NCI-H146 (cell line): ENCODE results near the gene TMEM39A.
A peak's percentile ranks its signal among the peaks of the same experiment; 100 is the strongest.

ENCODE experiments used
- DNase-seq: peaks from one replicate; lab custom pipeline; 2025; lab: John Stamatoyannopoulos, UW

TMEM39A gene

GRCh38 chr3:119453822-119454221, 9.6 kb downstream of the TMEM39A start:
- DNase-seq: no peak

- DNase-seq: no peak
Measured at GRCh38 chr3:119444590-119444989, 18.8 kb downstream of the TMEM39A start.

- DNase-seq: no peak
Measured at GRCh38 chr3:119443179-119443578, 20.2 kb downstream of the TMEM39A start.

- no peak for DNase-seq
Measured at GRCh38 chr3:119437691-119438258, 25.6 kb downstream of the TMEM39A start.

- DNase-seq: no peak
Measured at GRCh38 chr3:119436977-119437376, 26.4 kb downstream of the TMEM39A start.

- no peak for DNase-seq
Measured at GRCh38 chr3:119434703-119435102, 28.7 kb downstream of the TMEM39A start.

GRCh38 chr3:119433613-119434325, 29.6 kb downstream of the TMEM39A start:
- DNase-seq: no peak

- DNase-seq: no peak
Measured at GRCh38 chr3:119428538-119428937, 34.9 kb downstream of the TMEM39A start.

GRCh38 chr3:119427669-119428068, 35.7 kb downstream of the TMEM39A start:
- DNase-seq: no peak

- no peak for DNase-seq
Measured at GRCh38 chr3:119420196-119420595, 43.2 kb downstream of the TMEM39A start.

- DNase-seq: no peak
Measured at GRCh38 chr3:119418641-119419040, 44.8 kb downstream of the TMEM39A start.

- no peak for DNase-seq
Measured at GRCh38 chr3:119417771-119418512, 45.5 kb downstream of the TMEM39A start.

- DNase-seq: no peak
Measured at GRCh38 chr3:119416873-119417272, 46.5 kb downstream of the TMEM39A start.

- DNase-seq: peak; percentile 13
Measured at GRCh38 chr3:119413603-119414280, 49.7 kb downstream of the TMEM39A start.

- no peak for DNase-seq
Measured at GRCh38 chr3:119409844-119410243, 53.6 kb downstream of the TMEM39A start.

- no peak for DNase-seq
Measured at GRCh38 chr3:119408243-119408950, 55.0 kb downstream of the TMEM39A start.

GRCh38 chr3:119405315-119405714, 58.1 kb downstream of the TMEM39A start:
- no peak for DNase-seq

GRCh38 chr3:119403201-119403600, 60.2 kb downstream of the TMEM39A start:
- DNase-seq: no peak

GRCh38 chr3:119402791-119403190, 60.6 kb downstream of the TMEM39A start:
- DNase-seq: no peak

- no peak for DNase-seq
Measured at GRCh38 chr3:119401503-119402440, 61.6 kb downstream of the TMEM39A start.

GRCh38 chr3:119401069-119401468, 62.3 kb downstream of the TMEM39A start:
- DNase-seq: no peak
